Measurements from ENCODE around the gene TP73.

DNA sequence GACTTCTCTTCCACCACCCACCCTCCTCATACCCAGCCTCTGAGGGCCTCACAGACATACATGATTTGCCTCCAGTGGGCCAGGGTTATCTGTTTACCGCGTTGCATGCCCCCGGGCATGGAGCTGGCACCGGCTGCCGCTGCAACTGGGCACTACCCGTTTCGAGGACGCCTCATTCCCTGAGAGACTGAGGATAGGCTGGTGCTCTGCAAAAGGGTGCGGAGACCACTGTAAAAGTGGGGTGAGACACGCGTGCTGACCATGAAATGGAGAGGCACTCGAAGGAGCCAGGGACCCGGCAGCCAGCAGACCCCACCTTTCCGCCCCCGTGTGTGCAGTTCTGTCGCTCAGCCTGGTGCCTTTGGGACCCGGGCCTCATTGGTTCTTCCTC is 20.6 kb downstream of the TP73 start:
- TF ChIP-seq CTCF (IDR thresholded peaks at IDR 0.05), result no peak
- TF ChIP-seq POLR2AphosphoS5 (IDR thresholded peaks at IDR 0.05), result no peak

All from breast epithelium (tissue), 3 donors.